Smooth muscle cell (in vitro differentiated cells): Measurements from ENCODE around the gene WDR93. TPM values are rescaled to one million over a fixed set of nuclear protein-coding genes. Genes with fewer than 3 reads are reported as not detected.

Source experiments
- DNase-seq: peaks from one replicate; lab custom pipeline; 2025; ENCODE audit not compliant: unreplicated experiment; lab: John Stamatoyannopoulos, UW
- H2AFZ ChIP-seq: fragments of 200-600 bp; sonication (generic); 2 replicates; pipeline ENCODE4 v1.6.0; 2016; ENCODE audit warnings: antibody characterized with exemption, low read depth, mild to moderate bottlenecking
- H3F3A ChIP-seq: fragments of 200-600 bp; sonication (generic); 2 replicates; pipeline ENCODE4 v1.6.0; 2017; ENCODE audit warnings: antibody characterized with exemption, low read depth
- H3K27ac ChIP-seq: fragments of 200-600 bp; sonication (generic); 2 replicates; pipeline ENCODE4 v1.5.1; 2016; ENCODE audit warnings: low read depth, mild to moderate bottlenecking
- H3K27me3 ChIP-seq: fragments of 200-600 bp; sonication (generic); 2 replicates; pipeline ENCODE4 v1.6.1; 2016; ENCODE audit warnings: low read depth, mild to moderate bottlenecking
- H3K36me3 ChIP-seq: fragments of 200-600 bp; sonication (generic); 2 replicates; pipeline ENCODE4 v1.5.1; 2016; ENCODE audit warnings: low read depth
- H3K4me1 ChIP-seq: fragments of 200-600 bp; sonication (generic); 2 replicates; pipeline ENCODE4 v1.5.1; 2016; ENCODE audit warnings: low read depth
- H3K4me2 ChIP-seq: fragments of 200-600 bp; sonication (generic); 2 replicates; pipeline ENCODE4 v1.6.0; 2016; ENCODE audit warnings: mild to moderate bottlenecking
- H3K4me3 ChIP-seq: fragments of 200-600 bp; sonication (generic); 2 replicates; pipeline ENCODE4 v1.5.1; 2016; ENCODE audit warnings: mild to moderate bottlenecking
- H3K79me2 ChIP-seq: fragments of 200-600 bp; sonication (generic); 2 replicates; pipeline ENCODE4 v1.6.0; 2016; ENCODE audit warnings: low read depth, mild to moderate bottlenecking
- H3K9ac ChIP-seq: fragments of 200-600 bp; sonication (generic); 2 replicates; pipeline ENCODE4 v1.6.0; 2016; ENCODE audit warnings: low read depth
- H3K9me3 ChIP-seq: fragments of 200-600 bp; sonication (generic); replicated peaks from 2 replicates; pipeline ENCODE4 v1.5.1; 2016; ENCODE audit warnings: low read depth
- H4K20me1 ChIP-seq: fragments of 200-600 bp; sonication (generic); 2 replicates; pipeline ENCODE4 v1.6.0; 2016; ENCODE audit warnings: low read depth
- CTCF ChIP-seq: fragments of 200-600 bp; sonication (generic); IDR thresholded peaks from 2 replicates; pipeline ENCODE4 v1.5.1; 2017; ENCODE audit warnings: borderline replicate concordance, mild to moderate bottlenecking, antibody characterized with exemption; ENCODE audit not compliant: insufficient read depth, poor library complexity, severe bottlenecking
- whole genome bisulfite sequencing: methylation state at CpG from one replicate; pipeline ENCODE4 v1.1.7; 2016; ENCODE audit warnings: low lambda C conversion rate; 5-methylcytosine and 5-hydroxymethylcytosine counted together
- polyA plus RNA-seq: library from polyadenylated mRNA; unstranded; fragments of >200 nt; fragmentation: Nextera tagmentation; extraction: Ambion mirVana; gene quantifications from 2 replicates; pipeline ENCODE4 v1.2.1, GENCODE V29; 2016
- total RNA-seq: library from RNA; depleted of rRNA; stranded (reverse); fragments of >200 nt; gene quantifications from 2 replicates; pipeline ENCODE4 v1.2.3, GENCODE V29; 2014

Gene WDR93
- total and polyA plus RNA-seq, 2 experiments from 2014 or later = 0.80 TPM; not detected in 1

- Histone ChIP-seq H3K27me3 (no peaks in the 10 kb centered on the region), H3K27ac (no peak overlapping the region), H3K9ac (no peak overlapping the region), H3F3A (no peaks in the 10 kb centered on the region), H3K4me3 (no peak overlapping the region), H3K4me1 (no peaks in the 10 kb centered on the region), H3K79me2 (no peaks in the 10 kb centered on the region), H3K9me3 (no peaks in the 10 kb centered on the region), H2AFZ (no peak overlapping the region), H4K20me1 (no peaks in the 10 kb centered on the region), H3K36me3 (no peaks in the 10 kb centered on the region), H3K4me2 (no peak overlapping the region)
- peak; percentile 77 for DNase-seq
- WGBS = 28% methylated on average over 16 of the region's 16 CpGs
- TF ChIP-seq CTCF = peak; percentile 96
Observed at GRCh38 chr15:89760303-89761008, 69.8 kb downstream of the WDR93 start.

GRCh38 chr15:89761009-89761831 is 70.6 kb downstream of the WDR93 start:
- no peaks in the 10 kb centered on the region for H3K36me3 ChIP-seq
- H3K9ac ChIP-seq = no peak overlapping the region
- no peaks in the 10 kb centered on the region for H3K79me2 ChIP-seq
- H2AFZ ChIP-seq = no peak overlapping the region
- H3K27ac ChIP-seq = no peak overlapping the region
- H3K4me2 ChIP-seq = no peak overlapping the region
- 80% methylated on average over 18 of the region's 18 CpGs for WGBS
- no peaks in the 10 kb centered on the region for H3K4me1 ChIP-seq
- H3F3A ChIP-seq = no peaks in the 10 kb centered on the region
- no peak for DNase-seq
- no peaks in the 10 kb centered on the region for H3K27me3 ChIP-seq
- H4K20me1 ChIP-seq = no peaks in the 10 kb centered on the region
- no peaks in the 10 kb centered on the region for H3K9me3 ChIP-seq
- no peak overlapping the region for H3K4me3 ChIP-seq
- no peak for TF ChIP-seq CTCF

GRCh38 chr15:89761929-89762328 is 71.3 kb downstream of the WDR93 start:
- no peaks in the 10 kb centered on the region for H3K9me3 ChIP-seq
- H3K4me3 ChIP-seq = no peak overlapping the region
- H2AFZ ChIP-seq = no peak overlapping the region
- H3K4me1 ChIP-seq = no peaks in the 10 kb centered on the region
- no peak overlapping the region for H3K9ac ChIP-seq
- no peaks in the 10 kb centered on the region for H3K27me3 ChIP-seq
- 86% methylated on average over 5 of the region's 5 CpGs for WGBS
- H3K36me3 ChIP-seq = no peaks in the 10 kb centered on the region
- no peak overlapping the region for H3K4me2 ChIP-seq
- TF ChIP-seq CTCF = no peak
- DNase-seq = no peak
- H4K20me1 ChIP-seq = no peaks in the 10 kb centered on the region
- no peaks in the 10 kb centered on the region for H3F3A ChIP-seq
- no peaks in the 10 kb centered on the region for H3K79me2 ChIP-seq
- no peak overlapping the region for H3K27ac ChIP-seq
